Superior temporal gyrus (tissue), 1 donor: ENCODE results near the gene APOL3.
"Not testable (repeated sequence)": the region's sequence is repeated elsewhere in the genome, so short reads cannot be mapped to it uniquely, and the experiment has no call there.

ENCODE experiments used
- DNase-seq: peaks from one replicate; pipeline ENCODE4 v3.0.0-alpha.2; 2016; ENCODE audit errors: extremely low spot score

APOL3 gene

DNA sequence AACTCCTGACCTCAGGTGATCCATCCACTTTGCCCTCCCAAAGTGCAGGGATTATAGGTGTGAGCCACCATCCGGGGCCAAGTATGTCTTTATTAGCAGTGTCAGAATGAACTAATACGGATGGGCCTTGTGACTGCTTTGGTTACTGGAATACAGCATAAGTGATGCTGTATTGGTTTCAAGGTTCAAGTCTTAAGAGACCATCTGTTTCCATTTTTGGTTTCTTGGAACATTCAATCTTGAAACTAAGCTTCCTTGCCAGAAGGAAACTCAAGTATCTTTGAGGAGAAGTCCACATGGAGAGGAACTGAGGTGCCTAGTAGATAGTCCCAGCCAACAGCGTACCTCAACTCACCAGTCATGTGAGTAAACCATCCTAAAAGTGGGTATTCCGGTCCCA, 58.8 kb downstream of the APOL3 start:
- no peak for DNase-seq

DNA sequence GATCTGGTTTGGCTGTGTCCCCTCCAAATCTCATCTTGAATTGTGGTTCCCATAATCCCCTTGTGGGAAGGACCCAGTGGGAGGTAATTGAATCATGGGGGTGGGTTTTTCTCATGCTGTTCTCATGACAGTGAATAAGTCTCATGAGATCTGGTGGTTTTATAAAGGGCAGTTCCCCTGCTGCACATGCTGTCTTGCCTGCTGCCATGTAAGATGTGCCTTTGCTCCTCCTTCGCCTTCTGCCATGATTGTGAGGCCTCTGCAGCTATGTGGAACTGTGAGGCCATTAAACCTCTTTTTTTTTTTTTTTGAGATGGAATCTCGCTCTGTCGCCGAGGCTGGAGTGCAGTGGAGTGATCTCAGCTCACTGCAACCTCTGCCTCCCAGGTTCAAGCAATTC, 59.6 kb downstream of the APOL3 start:
- DNase-seq = not testable (repeated sequence)

DNA sequence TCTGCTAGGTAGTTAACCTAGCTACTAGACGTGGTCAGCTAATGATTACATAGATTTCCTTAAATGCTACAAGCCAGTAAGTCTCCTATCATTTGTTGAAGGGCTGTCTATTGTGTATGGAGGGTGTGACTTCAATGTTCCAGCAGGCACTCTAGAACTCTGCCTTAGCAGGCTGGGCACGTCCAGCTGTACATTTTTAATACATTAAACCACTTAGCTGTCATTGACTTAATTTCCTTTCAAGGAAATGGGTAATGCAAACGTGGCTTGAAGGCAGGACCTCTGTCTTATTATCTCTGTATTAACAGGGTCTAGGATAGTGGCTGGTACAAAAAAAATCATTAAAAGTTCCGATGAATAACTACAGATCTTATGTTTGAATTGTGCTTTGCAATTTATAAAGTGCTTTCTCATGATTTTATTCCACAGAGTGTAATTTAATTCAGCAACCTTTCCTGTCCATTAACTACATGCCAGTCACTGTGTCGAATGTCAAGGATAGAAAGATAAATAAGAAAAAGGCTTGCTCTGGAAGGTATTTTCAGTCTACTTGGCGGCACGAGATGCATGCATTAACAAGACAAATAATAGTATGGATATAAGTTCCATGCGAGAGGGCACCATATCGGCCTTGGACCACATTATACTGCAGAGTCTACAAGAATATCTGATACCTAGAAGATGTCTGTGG, 60.3 kb downstream of the APOL3 start:
- DNase-seq = no peak

DNA sequence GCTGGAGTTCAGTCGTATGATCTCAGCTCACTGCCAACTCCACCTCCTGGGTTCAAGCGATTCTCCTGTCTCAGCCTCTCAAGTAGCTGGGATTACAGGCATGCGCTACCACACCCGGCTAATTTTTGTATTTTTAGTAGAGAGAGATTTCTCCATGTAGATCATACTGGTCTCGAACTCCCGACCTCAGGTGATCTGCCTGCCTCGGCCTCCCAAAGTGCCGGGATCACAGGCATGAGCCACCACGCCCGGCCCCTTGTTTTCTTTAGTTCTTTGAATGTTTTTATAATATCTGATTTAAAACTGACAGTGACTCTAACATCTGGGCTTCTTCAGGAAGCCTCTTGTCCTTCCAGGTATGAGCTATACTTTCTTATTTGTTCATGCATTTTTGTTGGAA, 61.0 kb downstream of the APOL3 start:
- not testable (repeated sequence) for DNase-seq

DNA sequence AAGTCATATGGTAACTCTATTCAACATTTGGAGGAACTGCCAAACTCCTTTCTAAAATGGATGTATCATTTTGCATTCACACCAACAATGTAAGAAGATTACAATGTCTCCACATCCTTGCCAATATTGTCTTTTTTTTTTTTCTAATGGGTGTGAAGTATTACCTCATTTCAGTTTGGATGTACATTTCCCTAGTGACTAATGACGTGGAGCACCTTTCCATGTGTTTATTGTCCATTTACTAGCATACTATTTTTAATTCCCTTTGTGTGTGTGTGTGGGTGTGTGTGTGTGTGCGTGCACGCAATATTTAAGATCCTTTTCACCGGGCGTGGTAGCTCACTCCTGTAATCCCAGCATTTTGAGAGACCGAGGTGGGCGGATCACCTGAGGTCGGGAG, 62.7 kb downstream of the APOL3 start:
- DNase-seq = no peak

DNA sequence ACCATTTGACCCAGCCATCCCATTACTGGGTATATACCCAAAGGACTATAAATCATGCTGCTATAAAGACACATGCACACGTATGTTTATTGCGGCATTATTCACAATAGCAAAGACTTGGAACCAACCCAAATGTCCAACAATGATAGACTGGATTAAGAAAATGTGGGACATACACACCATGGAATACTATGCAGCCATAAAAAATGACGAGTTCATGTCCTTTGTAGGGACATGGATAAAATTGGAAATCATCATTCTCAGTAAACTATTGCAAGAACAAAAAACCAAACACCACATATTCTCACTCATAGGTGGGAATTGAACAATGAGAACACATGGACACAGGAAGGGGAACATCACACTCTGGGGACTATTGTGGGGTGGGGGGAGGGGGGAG, 69.8 kb downstream of the APOL3 start:
- not testable (repeated sequence) for DNase-seq
